PC-3 (cell line): ENCODE measurements around the gene BMP7. TPM values are rescaled to one million over a fixed set of nuclear protein-coding genes. Genes with fewer than 3 reads are reported as not detected.

ENCODE experiments used
- ATAC-seq: fragments of 200-7000 bp; cut with Tn5 transposase; 2 replicates; pipeline ENCODE4 v1.9.1; 2020; ENCODE audit warnings: mild to moderate bottlenecking, moderate library complexity
- BruUV-seq: library from RNA; stranded (reverse); fragments of 400-500 nt; replicated peaks from 2 replicates; lab custom pipeline; 2021; lab: Mats Ljungman, UMichigan
- CTCF ChIA-PET: fragments of 300-600 bp; sonication (Branson Sonifier 250); formaldehyde crosslinking; loops from one replicate; lab custom pipeline; 2022; ENCODE audit warnings: antibody characterized with exemption; lab: Charles Lee
- POLR2A ChIA-PET: fragments of 300-600 bp; sonication (Branson Sonifier 250); formaldehyde crosslinking; loops from one replicate; lab custom pipeline; 2022; ENCODE audit warnings: antibody characterized with exemption; ENCODE audit not compliant: unreplicated experiment; lab: Charles Lee
- DNase-seq: peaks from one replicate; pipeline ENCODE4 v3.0.0-alpha.2; 2015
- H2AFZ ChIP-seq: fragments of 300-600 bp; sonication (generic); 2 replicates; pipeline ENCODE4 v1.6.0; 2016; ENCODE audit warnings: antibody characterized with exemption, low read length
- H3F3A ChIP-seq: fragments of 300-600 bp; sonication (generic); one replicate; pipeline ENCODE4 v1.6.0; 2017; ENCODE audit warnings: antibody characterized with exemption, low read length, control low read depth, mild to moderate bottlenecking; ENCODE audit not compliant: unreplicated experiment
- H3K27ac ChIP-seq: fragments of 300-600 bp; sonication (generic); 2 replicates; pipeline ENCODE4 v1.5.1; 2016; ENCODE audit warnings: mild to moderate bottlenecking, low read length
- H3K27me3 ChIP-seq: fragments of 300-600 bp; sonication (generic); 2 replicates; pipeline ENCODE4 v1.6.1; 2016; ENCODE audit warnings: low read length, mixed read lengths
- H3K36me3 ChIP-seq: fragments of 300-600 bp; sonication (generic); 2 replicates; pipeline ENCODE4 v1.6.1; 2016; ENCODE audit warnings: low read depth, mixed run types, low read length, mixed read lengths
- H3K4me1 ChIP-seq: fragments of 300-600 bp; sonication (generic); 2 replicates; pipeline ENCODE4 v1.5.1; 2016; ENCODE audit warnings: low read length; ENCODE audit not compliant: insufficient read depth
- H3K4me2 ChIP-seq: fragments of 300-600 bp; sonication (generic); 2 replicates; pipeline ENCODE4 v1.6.0; 2016; ENCODE audit warnings: low read length
- H3K4me3 ChIP-seq: fragments of 300-600 bp; sonication (generic); 2 replicates; pipeline ENCODE4 v1.5.1; 2016; ENCODE audit warnings: mild to moderate bottlenecking, low read length, mixed read lengths
- H3K79me2 ChIP-seq: fragments of 300-600 bp; sonication (generic); 2 replicates; pipeline ENCODE4 v1.6.1; 2017; ENCODE audit warnings: low read length, mixed read lengths
- H3K9ac ChIP-seq: fragments of 300-600 bp; sonication (generic); 2 replicates; pipeline ENCODE4 v1.6.0; 2016; ENCODE audit warnings: mild to moderate bottlenecking, low read length
- H3K9me2 ChIP-seq: fragments of 300-600 bp; sonication (generic); replicated peaks from 2 replicates; pipeline ENCODE4 v1.6.1; 2016; ENCODE audit warnings: mixed run types, low read length, mixed read lengths
- H3K9me3 ChIP-seq: fragments of 300-600 bp; sonication (generic); 2 replicates; pipeline ENCODE4 v1.6.1; 2016; ENCODE audit warnings: low read length, mixed read lengths
- H4K20me1 ChIP-seq: fragments of 300-600 bp; sonication (generic); 2 replicates; pipeline ENCODE4 v1.6.1; 2016; ENCODE audit warnings: low read length, mixed read lengths
- EZH2 ChIP-seq: fragments of 300-600 bp; sonication (generic); IDR thresholded peaks from one replicate; pipeline ENCODE4 v1.6.1; 2017; ENCODE audit warnings: antibody characterized with exemption, mild to moderate bottlenecking, low read length; ENCODE audit not compliant: unreplicated experiment
- EZH2phosphoT487 ChIP-seq: fragments of 300-600 bp; sonication (generic); IDR thresholded peaks from 2 replicates; pipeline ENCODE4 v1.6.1; 2018; ENCODE audit warnings: mild to moderate bottlenecking, antibody characterized with exemption, low read length, borderline replicate concordance
- intact Hi-C: fragments of 100-400 bp; cut with micrococcal nuclease; formaldehyde crosslinking; loops from 2 replicates; pipeline ENCODE4 v1.9.0; 2023
- total RNA-seq: library from RNA; depleted of rRNA; stranded (reverse); fragments of >200 nt; gene quantifications from 2 replicates; pipeline ENCODE4 v1.2.3, GENCODE V29; 2014
- TF ChIP-seq, protein P1 (sequence below): fragments of 300-600 bp; sonication (generic); conservative IDR thresholded peaks from 2 replicates; pipeline ENCODE4 v1.5.1; 2017; ENCODE audit warnings: antibody characterized with exemption, low read depth, mild to moderate bottlenecking, low read length

The BMP7 gene
- total RNA-seq, 1 experiment from 2014 or later, result not detected

DNA sequence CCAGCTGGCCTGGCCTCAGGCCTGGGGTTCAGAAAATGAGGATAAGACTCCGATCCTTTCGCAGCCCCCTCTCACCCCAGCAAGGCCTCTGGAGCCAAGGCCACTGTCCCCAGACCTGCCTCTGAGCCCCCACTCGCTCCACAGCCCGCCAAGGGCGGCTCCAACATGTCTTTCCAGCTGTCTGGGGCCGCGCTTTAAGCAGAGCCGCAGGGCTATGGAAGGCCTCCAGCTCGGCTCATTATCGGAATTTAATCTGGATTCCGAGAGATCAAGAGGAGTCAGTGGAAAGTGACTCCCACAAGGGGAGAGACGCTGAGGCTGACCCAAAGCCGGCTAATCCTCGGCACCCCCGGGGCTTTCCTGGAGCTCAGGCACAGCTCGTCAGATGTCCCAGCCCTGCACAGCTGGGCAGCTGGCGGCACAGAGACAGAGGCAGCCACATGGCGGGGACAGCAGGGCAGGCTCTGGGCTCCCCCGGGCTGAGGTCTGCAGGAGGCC, 41.8 kb downstream of the BMP7 start:
- H3K4me2 ChIP-seq, result no peak overlapping the region
- no peaks in the 10 kb centered on the region for H3K9me3 ChIP-seq
- H3K4me3 ChIP-seq, result no peak overlapping the region
- POLR2A ChIA-PET, result no interaction called here
- no peak for ATAC-seq
- H3K9me2 ChIP-seq, result no peaks in the 10 kb centered on the region
- CTCF ChIA-PET, result no interaction called here
- H3K79me2 ChIP-seq, result no peaks in the 10 kb centered on the region
- DNase-seq, result no peak
- H3F3A ChIP-seq, result no peaks in the 10 kb centered on the region
- no TSS peak for BruUV-seq
- 0 out of 2 replicates have a peak, but pooled peaks cover 9% of the 10 kb centered on the region for H3K4me1 ChIP-seq
- H3K27me3 ChIP-seq, result peaks cover 5% of the 10 kb centered on the region; the same call in 1 of the 2 replicates
- no peak overlapping the region for H3K9ac ChIP-seq
- H3K27ac ChIP-seq, result no peak overlapping the region
- H2AFZ ChIP-seq, result no peak overlapping the region
- TF ChIP-seq EZH2 (no peak), EZH2phosphoT487 (no peak)
- TF ChIP-seq, protein P1, sequence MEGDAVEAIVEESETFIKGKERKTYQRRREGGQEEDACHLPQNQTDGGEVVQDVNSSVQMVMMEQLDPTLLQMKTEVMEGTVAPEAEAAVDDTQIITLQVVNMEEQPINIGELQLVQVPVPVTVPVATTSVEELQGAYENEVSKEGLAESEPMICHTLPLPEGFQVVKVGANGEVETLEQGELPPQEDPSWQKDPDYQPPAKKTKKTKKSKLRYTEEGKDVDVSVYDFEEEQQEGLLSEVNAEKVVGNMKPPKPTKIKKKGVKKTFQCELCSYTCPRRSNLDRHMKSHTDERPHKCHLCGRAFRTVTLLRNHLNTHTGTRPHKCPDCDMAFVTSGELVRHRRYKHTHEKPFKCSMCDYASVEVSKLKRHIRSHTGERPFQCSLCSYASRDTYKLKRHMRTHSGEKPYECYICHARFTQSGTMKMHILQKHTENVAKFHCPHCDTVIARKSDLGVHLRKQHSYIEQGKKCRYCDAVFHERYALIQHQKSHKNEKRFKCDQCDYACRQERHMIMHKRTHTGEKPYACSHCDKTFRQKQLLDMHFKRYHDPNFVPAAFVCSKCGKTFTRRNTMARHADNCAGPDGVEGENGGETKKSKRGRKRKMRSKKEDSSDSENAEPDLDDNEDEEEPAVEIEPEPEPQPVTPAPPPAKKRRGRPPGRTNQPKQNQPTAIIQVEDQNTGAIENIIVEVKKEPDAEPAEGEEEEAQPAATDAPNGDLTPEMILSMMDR, result no peak
- H4K20me1 ChIP-seq, result no peaks in the 10 kb centered on the region
- no peaks in the 10 kb centered on the region for H3K36me3 ChIP-seq
- intact Hi-C loops, result no loop called here

- Histone ChIP-seq H3K27ac (no peak overlapping the region), H3K79me2 (no peaks in the 10 kb centered on the region), H3K4me1 (0 out of 2 replicates have a peak, but pooled peaks cover 5% of the 10 kb centered on the region), H3K9ac (no peak overlapping the region), H3K36me3 (no peaks in the 10 kb centered on the region), H3K4me3 (no peak overlapping the region), H3F3A (no peaks in the 10 kb centered on the region), H2AFZ (no peak overlapping the region), H4K20me1 (no peaks in the 10 kb centered on the region), H3K9me2 (no peaks in the 10 kb centered on the region), H3K4me2 (no peak overlapping the region), H3K9me3 (no peaks in the 10 kb centered on the region), H3K27me3 (peaks cover 5% of the 10 kb centered on the region; the same call in 1 of the 2 replicates)
- ChIA-PET POLR2A (interaction anchor here (0.6 kb wide), 1 partner anchor 1165 kb away, joined by 8 read pairs; the partner anchor contains the start of gene VAPB), CTCF (no interaction called here)
- no TSS peak for BruUV-seq
- DNase-seq, result peak; percentile 49
- no peak for ATAC-seq
- TF ChIP-seq EZH2phosphoT487, result no peak
- TF ChIP-seq, protein P1, result peak; percentile 16; the same call in 1 of the 2 replicates
- no peak for TF ChIP-seq EZH2
- intact Hi-C loops, result no loop called here
Measured at GRCh38 chr20:57223648-57224489, 42.6 kb downstream of the BMP7 start.

- BruUV-seq, result no TSS peak
- Histone ChIP-seq H3K79me2 (no peaks in the 10 kb centered on the region), H2AFZ (no peak overlapping the region), H3F3A (no peaks in the 10 kb centered on the region), H3K27me3 (peaks cover 4% of the 10 kb centered on the region; the same call in 1 of the 2 replicates), H3K9me3 (no peaks in the 10 kb centered on the region), H4K20me1 (no peaks in the 10 kb centered on the region), H3K27ac (no peak overlapping the region), H3K4me3 (no peak overlapping the region), H3K36me3 (no peaks in the 10 kb centered on the region), H3K9ac (no peak overlapping the region), H3K9me2 (no peaks in the 10 kb centered on the region), H3K4me2 (no peak overlapping the region), H3K4me1 (0 out of 2 replicates have a peak, but pooled peaks cover 5% of the 10 kb centered on the region)
- ChIA-PET CTCF (no interaction called here), POLR2A (no interaction called here)
- DNase-seq (peak; percentile 52), ATAC-seq (no peak)
- TF ChIP-seq, protein P1, result no peak
- TF ChIP-seq EZH2 (no peak), EZH2phosphoT487 (no peak)
- intact Hi-C loops, result no loop called here
Measured at GRCh38 chr20:57222631-57222950, 43.9 kb downstream of the BMP7 start.
